IPS-NIHi11 (cell line): ENCODE results near the gene MT1A.
"Not testable (repeated sequence)": the region's sequence is repeated elsewhere in the genome, so short reads cannot be mapped to it uniquely, and the experiment has no call there.

Experiments used
- DNase-seq: peaks from one replicate; pipeline ENCODE4 v3.0.0; 2012; ENCODE audit warnings: mixed read lengths, low spot score

Gene MT1A

DNA sequence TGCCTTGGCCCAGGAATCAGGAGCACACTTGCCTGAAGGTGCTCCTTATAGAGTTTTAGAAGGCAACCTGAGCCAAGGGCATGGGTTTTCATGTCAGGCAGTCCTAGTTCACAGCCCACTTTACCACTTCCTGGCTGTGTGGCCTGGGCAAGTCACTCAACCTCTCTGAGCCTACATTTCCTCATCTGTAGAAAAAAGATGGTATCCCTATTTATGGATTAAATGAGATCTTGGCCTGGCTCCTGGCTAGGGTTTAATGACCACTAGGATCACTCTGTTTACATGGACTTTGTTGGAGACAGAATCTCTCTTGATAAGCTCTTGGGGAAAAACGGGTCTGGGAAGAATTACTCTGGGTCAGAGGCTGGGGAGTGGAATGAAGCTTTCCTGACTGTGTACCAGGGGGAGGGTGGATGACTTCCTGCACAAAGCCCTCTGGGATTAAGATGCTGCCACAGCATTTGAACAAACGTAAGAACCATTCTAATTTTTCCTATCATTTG, 27.8 kb upstream of the MT1A start:
- no peak for DNase-seq

DNA sequence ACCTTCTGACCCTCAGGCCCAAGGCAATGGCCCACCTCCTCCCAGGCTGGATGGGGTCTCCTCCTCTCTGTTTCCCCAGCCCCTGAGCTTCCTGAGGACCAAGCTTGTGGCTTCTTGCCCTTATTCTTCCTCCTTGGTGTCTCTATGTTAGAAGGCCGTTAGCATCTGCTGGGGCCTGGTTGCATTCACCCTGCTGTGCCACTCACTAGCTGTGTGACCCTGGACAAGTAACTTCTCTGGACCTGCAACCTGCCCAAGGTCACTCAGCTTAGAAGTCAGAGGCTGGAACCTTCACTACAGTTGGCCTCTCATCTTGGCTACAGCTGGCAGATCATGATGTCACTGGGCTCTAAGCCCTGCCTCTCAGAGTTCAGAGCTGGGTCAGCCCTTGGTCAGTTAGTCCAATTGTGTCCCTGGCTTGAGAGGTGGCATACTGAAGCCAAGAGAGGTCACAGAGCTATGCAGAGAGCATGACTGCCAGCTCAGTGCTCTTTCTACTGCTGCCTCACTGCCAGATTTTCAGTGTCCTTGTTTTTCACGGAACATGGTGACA, 27.1 kb upstream of the MT1A start:
- no peak for DNase-seq

DNA sequence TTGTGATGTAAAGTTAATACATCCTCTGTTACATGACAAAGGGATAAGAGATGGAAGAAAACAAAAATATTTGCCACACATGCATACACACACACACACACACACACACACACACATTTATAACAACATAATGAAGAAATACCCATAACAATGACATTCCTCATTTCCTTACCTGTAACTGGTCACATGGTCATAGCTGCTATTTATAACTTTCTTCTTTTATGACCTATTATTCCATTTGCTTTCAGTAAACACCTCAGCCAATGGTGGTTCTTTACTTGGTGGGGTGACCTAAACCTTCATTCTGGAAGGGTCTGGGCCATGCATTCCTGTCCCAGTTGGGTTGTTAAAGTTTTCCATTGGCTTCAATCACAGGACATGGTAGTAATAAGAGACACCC, 24.8 kb upstream of the MT1A start:
- DNase-seq: no peak

DNA sequence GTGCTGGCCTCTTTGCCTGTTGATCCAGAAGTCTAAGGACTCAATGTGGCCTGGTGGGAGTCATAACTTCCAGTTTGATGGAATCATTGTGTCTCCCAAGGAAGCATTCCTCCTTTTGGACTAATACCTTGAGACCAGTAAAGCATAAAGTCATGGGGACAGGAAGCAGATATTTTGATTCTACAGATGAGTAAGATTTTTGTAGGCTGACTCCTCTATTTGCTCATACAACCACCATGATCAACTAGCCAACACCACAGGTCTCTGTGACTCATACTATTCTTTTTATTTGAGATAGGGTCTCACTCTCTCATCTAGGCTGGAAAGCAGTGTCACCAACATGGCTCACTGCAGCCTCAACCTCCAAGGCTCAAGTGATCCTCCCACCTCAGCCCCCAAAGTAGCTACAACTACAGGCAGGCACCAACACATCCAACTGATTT, 23.9 kb upstream of the MT1A start:
- no peak for DNase-seq

DNA sequence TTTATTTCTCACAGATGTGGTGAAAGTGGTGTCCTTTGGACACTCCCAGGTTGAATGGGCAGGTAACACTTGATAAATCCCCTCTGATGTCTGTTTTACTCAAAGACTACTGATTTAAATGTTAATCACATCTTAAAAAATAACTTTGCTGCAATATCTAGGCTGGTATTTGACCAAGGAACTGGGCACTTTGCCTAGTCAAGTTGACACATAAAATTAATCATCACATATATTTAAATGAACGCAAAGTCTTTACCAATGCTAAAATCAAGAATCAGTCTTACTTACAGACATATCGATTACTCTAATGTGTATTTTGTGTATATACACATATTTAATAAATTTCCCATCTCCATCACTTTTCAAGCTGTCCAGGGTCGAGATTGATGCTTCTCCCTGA, 23.1 kb upstream of the MT1A start:
- no peak for DNase-seq

DNA sequence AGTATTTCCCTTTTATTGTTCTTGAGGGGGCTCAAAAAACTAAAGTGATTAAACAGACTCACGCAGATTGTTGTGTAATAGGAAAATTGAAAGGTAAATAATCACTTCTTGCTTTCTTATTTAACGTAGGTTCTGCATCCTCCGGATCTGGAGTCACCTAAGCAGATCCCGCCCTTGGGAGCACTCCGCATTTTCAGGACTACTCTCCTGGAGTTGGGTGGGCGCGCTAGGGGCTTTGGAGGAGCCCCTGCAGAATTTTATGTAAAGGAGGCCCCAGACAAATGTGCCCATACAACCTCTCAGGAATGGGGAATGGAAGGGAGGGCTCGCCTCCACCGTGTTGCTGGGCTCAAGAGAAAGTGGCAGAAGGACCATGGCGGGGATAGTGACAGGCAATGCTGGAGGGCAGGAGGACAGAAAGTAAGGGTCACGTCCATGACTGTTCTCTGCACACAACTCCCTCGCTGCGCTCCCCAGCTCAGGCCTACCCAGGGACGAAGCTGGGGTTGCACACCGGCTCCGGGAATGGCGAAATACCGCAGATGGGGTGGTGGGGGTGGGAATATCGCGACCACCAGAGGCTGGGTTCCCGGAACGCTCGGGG, 21.8 kb upstream of the MT1A start:
- no peak for DNase-seq

DNA sequence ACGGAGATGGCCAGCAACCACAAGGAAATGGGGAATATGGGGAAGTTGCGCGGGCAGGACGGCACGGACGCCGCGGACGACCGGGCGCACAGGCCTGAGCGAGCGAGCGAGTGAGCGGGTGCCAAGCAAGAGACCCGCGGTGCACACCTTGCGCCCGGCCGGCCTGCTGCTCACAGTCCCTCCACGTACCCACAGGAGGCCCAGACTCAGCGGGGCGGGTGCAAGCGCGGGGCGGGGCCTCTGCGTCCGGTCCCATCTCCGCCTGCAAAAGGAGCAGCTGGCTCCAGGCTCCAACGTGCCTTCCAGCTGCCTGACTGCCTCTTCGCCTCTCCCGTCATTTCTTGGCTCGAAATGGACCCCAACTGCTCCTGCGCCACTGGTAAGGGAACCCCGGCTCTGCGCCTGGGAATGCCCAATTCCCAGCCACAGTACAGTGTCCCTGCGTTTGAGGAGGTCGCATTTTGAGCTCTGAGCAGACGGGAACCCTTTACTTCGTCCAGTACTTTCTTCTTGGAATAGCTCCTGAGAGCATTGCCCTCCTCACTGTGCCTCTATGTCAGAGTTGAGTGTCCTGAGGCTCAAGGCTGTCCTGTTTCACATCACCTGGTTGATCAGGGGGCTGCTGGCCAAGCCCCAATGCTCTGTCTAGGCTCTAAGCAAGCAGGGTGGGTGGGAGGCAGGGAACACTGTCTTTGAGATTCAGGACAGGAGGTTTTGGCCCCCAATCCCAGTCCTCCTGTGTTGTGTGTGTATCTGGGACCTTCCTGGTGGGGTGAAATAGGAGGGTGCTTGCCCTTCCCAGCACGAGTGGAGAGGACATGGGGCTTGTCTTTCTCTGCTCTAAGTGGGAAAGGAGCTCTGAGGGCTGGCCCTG, 21.0 kb upstream of the MT1A start:
- no peak for DNase-seq

DNA sequence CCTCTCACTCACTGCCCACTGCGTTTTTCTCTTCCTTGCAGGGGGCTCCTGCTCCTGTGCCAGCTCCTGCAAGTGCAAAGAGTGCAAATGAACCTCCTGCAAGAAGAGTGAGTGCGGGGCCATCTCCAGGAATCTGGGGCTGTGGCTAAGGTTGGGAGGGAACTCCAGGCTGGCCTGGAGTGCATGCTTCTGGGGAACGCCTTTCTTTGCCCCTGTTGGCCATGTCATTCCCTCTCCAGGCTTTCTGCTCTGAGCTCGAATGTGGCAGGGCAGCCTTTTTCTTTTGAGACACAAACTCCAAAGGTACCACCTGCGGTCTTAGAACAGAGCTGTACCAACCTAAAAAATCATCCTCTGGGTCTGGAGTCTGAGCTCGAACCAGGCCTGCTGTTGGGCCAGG, 20.3 kb upstream of the MT1A start:
- no peak for DNase-seq

DNA sequence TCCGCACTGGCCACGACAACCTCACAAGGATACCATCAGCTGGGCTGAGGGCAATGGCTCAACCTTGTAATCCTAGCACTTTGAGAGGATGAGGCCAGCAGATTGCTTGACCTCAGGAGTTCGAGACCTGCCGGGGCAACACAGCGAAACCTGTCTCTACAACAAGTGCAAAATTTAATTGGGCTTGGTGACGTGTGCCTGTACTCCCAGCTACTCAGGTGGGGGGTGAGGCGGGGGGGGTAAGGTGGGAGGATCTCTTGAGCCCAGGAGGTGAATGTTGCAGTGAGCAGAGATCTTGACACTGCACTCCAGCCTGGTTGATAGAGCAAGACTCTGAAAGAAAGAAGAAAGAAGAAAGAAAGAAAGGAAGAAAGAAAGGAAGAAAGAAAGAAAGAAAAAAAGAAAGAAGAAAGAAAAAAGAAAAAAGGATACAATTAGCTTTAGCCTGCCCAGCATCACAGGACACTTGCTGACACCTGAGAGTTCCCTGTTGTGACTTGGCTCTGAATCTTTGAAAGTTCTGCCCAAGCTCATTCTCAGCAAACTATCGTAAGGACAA, 18.0 kb upstream of the MT1A start:
- no peak for DNase-seq

DNA sequence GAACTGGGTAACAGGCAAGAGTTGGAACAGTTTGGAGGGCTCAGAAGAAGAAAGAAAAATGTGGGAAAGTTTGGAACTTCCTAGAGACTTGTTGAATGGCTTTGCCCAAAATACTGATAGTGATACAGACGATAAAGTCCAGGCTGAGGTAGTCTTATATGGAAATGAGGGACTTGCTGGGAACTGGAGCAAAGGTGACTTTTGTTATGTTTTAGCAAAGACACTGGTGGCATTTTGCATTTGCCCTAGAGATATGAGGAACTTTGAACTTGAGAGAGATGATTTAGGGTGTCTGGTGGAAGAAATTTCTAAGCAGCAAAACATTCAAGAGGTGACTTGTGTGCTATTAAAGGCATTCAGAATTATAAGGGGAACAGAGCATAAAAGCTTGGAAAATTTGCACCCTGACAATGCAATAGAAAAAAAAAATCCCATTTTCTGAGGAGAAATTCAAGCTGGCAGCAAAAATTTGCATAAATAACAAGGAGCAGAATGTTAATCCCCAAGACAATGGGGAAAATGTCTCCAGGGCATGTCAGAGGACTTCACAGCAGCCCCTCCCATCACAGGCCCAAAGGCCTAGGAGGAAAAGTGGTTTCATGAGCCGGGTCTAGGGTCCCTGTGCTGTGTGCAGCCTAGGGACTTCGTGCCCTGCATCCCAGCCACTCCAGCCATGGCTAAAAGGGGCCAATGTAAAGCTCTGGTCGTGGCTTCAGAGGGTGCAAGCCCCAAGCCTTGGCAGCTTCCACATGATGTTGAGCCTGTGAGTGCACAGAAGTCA, 16.6 kb upstream of the MT1A start:
- DNase-seq: not testable (repeated sequence)

DNA sequence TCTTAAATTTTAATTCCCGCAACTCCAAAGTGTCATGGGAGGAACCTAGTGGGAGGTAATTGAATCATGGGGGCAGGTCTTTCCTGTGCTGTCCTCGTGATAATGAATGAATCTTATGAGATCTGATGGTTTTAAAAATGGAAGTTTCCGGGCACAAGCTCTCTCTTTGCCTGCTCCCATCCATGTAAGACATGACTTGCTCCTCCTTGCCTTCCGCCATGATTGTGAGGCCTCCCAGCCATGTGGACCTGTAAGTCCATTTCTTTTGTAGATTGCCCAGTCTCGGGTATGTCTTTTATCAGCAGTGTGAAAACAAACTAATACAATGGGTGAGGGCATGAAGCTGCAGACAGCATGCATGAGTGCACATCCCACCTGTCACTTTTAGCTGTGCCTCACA, 15.3 kb upstream of the MT1A start:
- DNase-seq: not testable (repeated sequence)

DNA sequence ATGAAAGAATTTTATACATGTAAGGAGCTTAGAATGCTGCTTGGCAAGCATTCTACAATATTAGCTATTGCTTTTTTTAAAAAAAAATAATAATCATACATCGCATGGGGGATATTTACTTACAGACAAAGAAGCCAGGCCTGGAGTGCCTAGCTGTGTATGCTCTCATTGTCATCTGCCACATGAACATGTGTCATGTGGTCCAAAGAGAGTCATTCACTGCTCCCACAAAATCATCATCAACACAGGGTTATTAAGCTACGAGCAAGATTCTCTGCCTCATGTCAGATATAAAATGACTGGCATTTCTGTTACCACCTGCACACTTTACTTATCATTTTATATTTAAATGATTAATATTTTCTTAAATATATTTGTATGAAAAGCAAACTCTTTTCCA, 14.8 kb upstream of the MT1A start:
- DNase-seq: no peak

DNA sequence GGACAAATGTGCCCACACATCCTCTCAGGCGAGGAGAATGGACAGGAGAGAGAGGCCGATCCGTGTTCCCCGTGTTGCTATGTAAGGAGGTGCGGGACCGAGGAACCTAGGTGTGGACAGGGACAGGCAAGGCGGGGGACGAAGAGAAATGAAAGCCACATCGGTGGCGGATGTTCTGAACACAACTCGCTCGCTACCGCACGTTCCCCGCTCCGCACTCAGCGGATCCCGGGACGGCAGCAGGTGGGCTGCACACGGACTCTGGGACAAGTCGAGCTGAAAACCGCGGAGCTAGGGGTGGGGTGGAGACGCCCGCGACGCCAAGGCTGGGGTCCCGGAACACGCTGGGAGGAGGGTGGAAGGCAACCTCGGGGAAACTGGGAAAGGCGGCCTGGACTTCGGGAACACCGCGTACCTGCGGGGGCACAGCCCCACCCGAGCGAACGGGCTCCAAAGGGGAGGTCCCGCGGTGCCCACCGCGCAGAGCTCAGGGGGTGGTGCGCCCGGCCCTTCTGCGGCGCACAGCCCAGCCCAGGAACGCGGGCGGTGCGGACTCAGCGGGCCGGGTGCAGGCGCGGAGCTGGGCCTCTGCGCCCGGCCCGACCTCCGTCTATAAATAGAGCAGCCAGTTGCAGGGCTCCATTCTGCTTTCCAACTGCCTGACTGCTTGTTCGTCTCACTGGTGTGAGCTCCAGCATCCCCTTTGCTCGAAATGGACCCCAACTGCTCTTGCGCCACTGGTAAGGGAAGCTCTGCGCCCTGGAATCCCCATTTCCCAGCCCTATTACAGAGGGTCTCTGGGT, 13.1 kb upstream of the MT1A start, which contains the start of gene MT1E:
Gene MT1E, plus strand, starts transcription at position 642 of the 803 bp plus-strand sequence. Its CDS starts 71 bp downstream, at position 713.
- DNase-seq: peak; percentile 67

DNA sequence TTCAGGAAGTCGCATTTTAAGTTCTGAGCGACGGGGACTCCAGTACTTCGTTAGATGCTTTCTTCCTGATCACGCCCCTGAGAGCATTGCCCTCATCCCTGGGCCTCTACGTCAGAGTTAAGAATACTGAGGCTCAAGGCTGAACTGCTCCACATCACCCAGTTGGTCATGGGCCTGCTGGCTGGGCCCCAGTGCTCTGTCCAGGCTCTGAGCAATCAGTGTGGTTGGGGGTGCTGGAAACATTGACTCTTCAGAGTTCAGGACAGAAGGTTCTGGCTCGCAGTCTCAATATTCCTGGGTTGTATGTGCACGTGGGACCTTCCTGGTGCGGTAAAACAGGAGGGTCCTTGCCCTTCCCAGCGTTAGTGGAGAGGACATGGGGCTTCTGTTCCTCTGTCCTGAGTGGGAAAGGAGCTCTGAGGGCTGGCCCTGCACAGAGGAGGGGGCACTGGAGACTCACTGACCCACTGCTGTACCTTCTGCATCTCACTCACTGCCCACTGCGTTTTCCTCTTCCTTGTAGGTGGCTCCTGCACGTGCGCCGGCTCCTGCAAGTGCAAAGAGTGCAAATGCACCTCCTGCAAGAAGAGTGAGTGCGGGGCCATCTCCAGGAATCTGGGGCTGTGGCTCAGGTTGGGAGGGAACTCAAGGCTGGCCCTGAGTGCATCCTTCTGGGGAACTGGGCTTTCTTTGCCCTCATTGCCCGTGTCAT, 12.4 kb upstream of the MT1A start:
- DNase-seq: no peak

DNA sequence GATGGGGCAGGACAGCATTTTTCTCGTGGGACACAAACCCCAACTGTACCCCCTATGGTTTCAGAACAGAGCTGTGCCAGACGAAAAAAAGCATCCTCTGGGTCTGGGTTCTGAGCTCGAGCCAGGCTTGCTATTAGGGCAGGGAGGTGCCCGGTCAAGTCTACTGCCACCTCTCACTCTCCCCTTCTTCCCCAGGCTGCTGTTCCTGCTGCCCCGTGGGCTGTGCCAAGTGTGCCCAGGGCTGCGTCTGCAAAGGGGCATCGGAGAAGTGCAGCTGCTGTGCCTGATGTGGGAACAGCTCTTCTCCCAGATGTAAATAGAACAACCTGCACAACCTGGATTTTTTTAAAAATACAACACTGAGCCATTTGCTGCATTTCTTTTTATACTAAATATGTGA, 11.8 kb upstream of the MT1A start:
- DNase-seq: no peak

DNA sequence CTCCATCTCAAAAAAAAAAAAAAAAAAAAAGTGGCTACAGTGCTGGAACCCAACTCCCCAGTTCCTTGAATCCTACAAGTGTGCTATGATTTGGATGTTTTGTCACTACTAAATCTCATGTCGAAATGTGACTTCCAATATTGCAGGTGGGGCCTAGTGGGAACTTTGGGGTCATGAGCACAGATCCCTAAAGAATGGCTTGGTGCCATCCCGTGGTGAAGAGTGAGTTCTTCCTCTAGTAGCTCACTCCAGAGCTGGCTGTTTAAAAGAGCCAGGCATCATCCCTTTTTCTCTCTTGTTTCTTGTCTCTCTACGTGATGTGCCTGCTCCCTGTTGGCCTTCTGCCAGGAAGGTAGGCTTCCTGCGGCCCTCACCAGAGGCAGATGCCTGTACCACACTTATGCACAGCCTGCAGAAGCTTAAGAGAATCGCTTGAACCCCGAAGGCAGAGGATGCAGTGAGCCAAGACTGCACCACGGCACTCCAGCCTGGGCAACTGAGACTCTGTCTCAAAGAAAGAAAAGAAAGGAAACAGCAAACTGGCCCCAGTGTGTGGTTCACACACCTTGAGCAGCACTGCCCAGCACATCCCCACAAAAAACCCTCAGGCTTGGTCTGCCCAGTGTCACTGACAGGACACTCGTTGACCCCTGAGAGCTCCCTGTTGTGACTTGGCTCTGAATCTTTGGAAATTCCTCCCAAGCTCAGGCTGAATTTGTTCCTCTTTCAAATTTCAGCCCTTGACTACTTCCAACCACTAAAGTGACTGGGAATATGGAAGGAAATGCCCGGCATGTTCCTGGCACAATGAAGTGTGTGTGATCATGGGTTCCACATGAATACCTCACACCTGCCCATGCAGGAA, 9.7 kb upstream of the MT1A start:
- no peak for DNase-seq

DNA sequence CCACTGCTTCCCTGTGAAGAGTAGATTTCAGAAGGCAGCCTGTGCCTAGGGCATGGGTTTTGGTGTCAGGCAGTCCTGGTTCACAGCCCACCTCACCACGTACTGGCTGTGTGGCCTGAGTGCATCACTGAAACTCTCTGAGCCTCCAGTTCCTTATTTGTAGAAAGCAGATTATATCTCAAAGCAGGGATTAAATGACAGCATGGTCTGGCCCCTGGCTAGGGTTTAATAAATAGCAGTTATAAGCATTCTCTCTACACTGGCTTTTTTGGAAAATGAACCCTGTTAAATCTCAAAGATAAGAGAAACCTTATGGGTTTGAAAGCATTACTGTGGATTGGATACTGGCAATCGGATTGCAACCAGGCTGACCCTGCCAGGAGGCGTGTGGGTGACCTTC, 8.9 kb upstream of the MT1A start:
- no peak for DNase-seq

DNA sequence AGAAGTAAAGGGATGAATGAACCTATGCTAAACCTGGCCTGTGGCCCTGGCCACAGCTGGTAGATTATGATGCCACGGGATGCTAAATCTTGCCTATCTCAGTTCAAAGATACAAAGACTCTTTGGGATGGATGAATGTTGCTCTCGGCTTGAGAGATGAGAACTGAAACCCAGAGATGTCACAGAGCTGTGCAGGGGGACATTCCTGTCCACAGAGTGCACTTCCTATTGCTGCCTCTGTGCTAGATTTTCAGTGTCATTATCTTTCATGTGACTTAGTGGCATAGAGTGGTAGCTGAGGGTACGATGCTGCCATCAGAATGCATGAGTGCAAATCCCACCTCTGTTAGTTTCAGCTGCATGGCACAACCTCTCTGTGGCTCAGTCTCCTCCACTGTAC, 8.3 kb upstream of the MT1A start:
- no peak for DNase-seq

DNA sequence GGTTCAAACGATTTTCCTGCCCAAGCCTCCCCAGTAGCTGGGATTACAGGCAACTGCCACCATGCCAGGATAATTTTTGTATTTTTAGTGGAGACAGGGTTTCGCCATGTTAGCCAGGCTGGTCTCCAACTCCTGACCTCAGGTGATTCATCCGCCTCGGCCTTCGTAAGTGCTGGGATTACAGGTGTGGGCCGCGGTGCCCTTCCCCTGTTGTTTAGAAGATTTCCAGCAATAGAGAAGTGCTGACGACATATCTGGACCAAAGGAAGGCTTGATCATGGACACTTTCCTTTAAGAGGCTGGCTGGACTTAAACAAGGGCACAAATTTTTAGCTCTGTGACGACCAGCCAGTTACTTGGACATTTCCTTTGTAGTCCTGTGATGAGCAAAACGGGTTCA, 7.3 kb upstream of the MT1A start:
- DNase-seq: no peak

DNA sequence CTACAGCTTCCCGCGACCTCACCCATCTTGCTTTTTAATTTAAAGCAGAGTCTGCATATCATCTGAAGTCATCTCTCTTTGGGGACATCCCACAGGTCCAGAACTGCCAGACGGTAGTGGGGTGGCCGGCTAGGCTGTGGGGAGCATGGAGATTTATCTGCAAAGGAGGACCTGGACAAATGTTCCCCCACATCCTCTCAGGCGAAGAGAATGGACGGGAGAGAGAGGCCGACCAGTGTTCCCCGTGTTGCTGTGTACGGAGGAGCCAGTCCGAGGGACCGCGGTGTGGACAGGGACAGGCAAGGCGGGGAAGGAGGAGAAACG, 6.7 kb upstream of the MT1A start:
- DNase-seq: no peak
